Pancreas (tissue), 10 donors: ENCODE results near the gene DDX10. TPM values are rescaled to one million over a fixed set of nuclear protein-coding genes. Genes with fewer than 3 reads are reported as not detected.

Experiments used
- ATAC-seq, 4 donors: fragments of 200-7000 bp; cut with Tn5 transposase; one replicate each; pipeline versions ENCODE4 v1.8.0 to v1.9.1; 2020; ENCODE audit warnings: mild to moderate bottlenecking in 4 of 4, moderate library complexity in 4 of 4
- DNase-seq, 6 donors: peaks; one replicate each; pipeline ENCODE4 v3.0.0-alpha.2; 2020
- FAIRE-seq: peaks from 2 replicates; lab custom pipeline; 2012; peaks lifted over from hg19 to GRCh38; lab: Jason Lieb, UNC
- H3K27ac ChIP-seq, 4 donors: fragments of 200-600 bp; sonication (generic); 1 replicate in 3 of 4; 2 replicates in 1 of 4; pipeline versions ENCODE4 v1.5.0 to v1.8.0; 2020
- H3K27me3 ChIP-seq, 4 donors: fragments of 200-600 bp; one replicate each; pipeline ENCODE4 v1.8.0; 2021
- H3K36me3 ChIP-seq, 3 donors: fragments of 200-600 bp; sonication (generic) in 1 of 3; one replicate each; pipeline versions ENCODE4 v1.5.0 to v1.8.0; 2020 to 2021
- H3K4me1 ChIP-seq, 3 donors: fragments of 200-600 bp; one replicate each; pipeline ENCODE4 v1.8.0; 2021
- H3K4me3 ChIP-seq, 4 donors: fragments of 200-600 bp; sonication (generic) in 2 of 4; one replicate each; pipeline versions ENCODE4 v1.5.0 to v1.8.0; 2020 to 2021
- H3K9me3 ChIP-seq, 4 donors: fragments of 200-600 bp; one replicate each; pipeline ENCODE4 v1.8.0; 2021
- WGBS, 2 donors: extraction: QIAGEN DNeasy Blood & Tissue Kit; methylation state at CpG; one replicate each; pipeline ENCODE4 v1.1.7; 2013; 5-methylcytosine and 5-hydroxymethylcytosine counted together
- intact Hi-C, 3 donors: fragments of 100-400 bp; cut with DNase I; formaldehyde crosslinking; loops; one replicate each; pipeline versions ENCODE4 v1.11.1 to v1.14.2; 2022
- polyA plus RNA-seq, 2 donors: library from polyadenylated mRNA; stranded (reverse); fragments of 200-250 nt; gene quantifications; one replicate each; pipeline ENCODE4 v1.2.3, GENCODE V29; 2013
- total RNA-seq, 6 donors: library from RNA; stranded (reverse); fragmentation: NEBNext Ultra II Directional in 4 of 6; extraction: Animal tissue kit (Norgen Biotek cat#: 25700) in 4 of 6; gene quantifications; one replicate each; pipeline versions ENCODE4 v1.2.1 to v1.2.4, GENCODE V29; 2021 to 2023
- TF ChIP-seq, protein P1 (sequence below), 4 donors: fragments of 200-600 bp; sonication (generic) in 3 of 4; IDR thresholded peaks; one replicate each; pipeline versions ENCODE4 v1.5.0 to v1.8.0; 2021; ENCODE audit warnings: antibody characterized with exemption in 4 of 4
- donor health status: healthy with polysubstance abuse.
- donor health status: DM: no; HTN: no; CAD: no; lungs with moderate emphysema.
- donor health status: DM: no; HTN: no; CAD: no.
- donor health status: control.
- donor health status: control.
- donor health status: Bipolar disorder and iron deficiency.
- donor health status: DM: yes; HTN: yes; CAD: no.
- donor health status: DM: no; HTN: no; CAD: no.
- donor health status: DM: no; HTN: no; CAD: no.
- donor health status: DM: yes; HTN: yes; CAD: no.

The DDX10 gene
- total and polyA plus RNA-seq, 8 donors: 10.9 to 18.4 (median 16.5) TPM

DNA sequence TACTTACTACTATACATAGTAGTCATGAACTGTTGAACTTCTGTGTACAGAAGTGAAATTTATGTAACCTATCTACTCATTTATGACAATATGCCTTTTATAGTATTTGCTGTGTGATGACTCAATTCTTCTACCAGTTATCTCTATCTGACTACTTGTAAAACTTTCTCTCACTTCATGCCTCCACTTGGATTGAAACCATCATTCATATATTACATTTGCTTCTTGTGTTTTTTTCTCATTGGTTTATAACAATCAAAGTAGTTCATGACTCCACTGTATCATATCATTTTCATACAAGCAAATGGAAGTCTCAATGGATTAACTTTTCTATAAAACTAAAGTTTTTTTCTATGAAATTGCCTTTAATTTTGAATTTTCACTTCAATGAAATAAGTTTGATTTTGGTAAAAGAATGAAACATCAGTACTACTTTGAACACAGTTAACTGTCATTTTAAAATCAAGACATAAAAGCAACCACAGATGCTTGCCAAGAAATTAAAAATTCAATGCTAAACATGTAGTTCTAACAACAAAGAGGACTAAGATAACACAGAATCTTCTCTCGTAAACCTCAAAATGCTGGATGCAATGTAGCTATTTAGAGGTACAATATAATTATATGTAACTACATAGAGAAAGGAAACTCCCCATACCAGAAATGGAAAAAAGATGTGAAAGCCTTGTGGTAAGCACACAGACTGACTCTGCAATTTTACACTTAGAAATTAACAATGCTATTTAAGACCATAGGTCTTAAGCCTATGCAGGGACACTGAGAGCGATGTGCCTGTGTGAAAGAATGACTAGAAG, 43.7 kb upstream of the DDX10 start:
- no peak overlapping the region for H3K27ac ChIP-seq
- H3K27me3 ChIP-seq: no peaks in the 10 kb centered on the region
- ATAC-seq: no peak
- TF ChIP-seq, protein P1, sequence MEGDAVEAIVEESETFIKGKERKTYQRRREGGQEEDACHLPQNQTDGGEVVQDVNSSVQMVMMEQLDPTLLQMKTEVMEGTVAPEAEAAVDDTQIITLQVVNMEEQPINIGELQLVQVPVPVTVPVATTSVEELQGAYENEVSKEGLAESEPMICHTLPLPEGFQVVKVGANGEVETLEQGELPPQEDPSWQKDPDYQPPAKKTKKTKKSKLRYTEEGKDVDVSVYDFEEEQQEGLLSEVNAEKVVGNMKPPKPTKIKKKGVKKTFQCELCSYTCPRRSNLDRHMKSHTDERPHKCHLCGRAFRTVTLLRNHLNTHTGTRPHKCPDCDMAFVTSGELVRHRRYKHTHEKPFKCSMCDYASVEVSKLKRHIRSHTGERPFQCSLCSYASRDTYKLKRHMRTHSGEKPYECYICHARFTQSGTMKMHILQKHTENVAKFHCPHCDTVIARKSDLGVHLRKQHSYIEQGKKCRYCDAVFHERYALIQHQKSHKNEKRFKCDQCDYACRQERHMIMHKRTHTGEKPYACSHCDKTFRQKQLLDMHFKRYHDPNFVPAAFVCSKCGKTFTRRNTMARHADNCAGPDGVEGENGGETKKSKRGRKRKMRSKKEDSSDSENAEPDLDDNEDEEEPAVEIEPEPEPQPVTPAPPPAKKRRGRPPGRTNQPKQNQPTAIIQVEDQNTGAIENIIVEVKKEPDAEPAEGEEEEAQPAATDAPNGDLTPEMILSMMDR (IDR thresholded peaks at IDR 0.05): no peak
- DNase-seq: no peak
- FAIRE-seq: peak; percentile 89
- H3K4me1 ChIP-seq: no peaks in the 10 kb centered on the region
- intact Hi-C loops: no loop called here
- H3K9me3 ChIP-seq: no peaks in the 10 kb centered on the region
- 86 to 91% methylated on average over 2 of the region's 2 CpGs for WGBS, 2 donors
- H3K36me3 ChIP-seq: no peaks in the 10 kb centered on the region
- no peak overlapping the region for H3K4me3 ChIP-seq

DNA sequence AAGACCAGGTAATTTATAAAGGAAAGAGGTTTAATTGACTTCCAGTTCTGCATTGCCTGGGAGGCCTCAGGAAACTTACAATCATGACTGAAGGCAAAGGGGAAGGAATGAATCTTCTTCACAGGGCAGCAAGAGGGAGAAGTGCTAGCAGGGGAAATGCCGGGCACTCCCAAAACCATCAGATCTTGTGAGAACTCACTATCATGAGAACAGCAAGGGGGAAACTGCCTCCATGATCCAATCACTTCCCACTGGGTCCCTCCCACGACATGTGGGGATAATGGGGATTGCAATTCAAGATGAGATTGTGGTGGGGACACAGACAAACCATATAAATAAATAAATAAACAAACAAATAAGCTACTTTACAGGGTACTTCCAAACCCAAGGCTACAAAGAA, 42.5 kb upstream of the DDX10 start:
- Histone ChIP-seq H3K9me3 (no peaks in the 10 kb centered on the region), H3K36me3 (no peaks in the 10 kb centered on the region), H3K4me1 (no peaks in the 10 kb centered on the region), H3K27me3 (no peaks in the 10 kb centered on the region), H3K4me3 (no peak overlapping the region), H3K27ac (no peak overlapping the region)
- WGBS, 2 donors: 69 to 84% methylated on average over 2 of the region's 2 CpGs
- DNase-seq (no peak), FAIRE-seq (no peak), ATAC-seq (no peak)
- TF ChIP-seq, protein P1 (IDR thresholded peaks at IDR 0.05): no peak
- intact Hi-C loops: no loop called here

DNA sequence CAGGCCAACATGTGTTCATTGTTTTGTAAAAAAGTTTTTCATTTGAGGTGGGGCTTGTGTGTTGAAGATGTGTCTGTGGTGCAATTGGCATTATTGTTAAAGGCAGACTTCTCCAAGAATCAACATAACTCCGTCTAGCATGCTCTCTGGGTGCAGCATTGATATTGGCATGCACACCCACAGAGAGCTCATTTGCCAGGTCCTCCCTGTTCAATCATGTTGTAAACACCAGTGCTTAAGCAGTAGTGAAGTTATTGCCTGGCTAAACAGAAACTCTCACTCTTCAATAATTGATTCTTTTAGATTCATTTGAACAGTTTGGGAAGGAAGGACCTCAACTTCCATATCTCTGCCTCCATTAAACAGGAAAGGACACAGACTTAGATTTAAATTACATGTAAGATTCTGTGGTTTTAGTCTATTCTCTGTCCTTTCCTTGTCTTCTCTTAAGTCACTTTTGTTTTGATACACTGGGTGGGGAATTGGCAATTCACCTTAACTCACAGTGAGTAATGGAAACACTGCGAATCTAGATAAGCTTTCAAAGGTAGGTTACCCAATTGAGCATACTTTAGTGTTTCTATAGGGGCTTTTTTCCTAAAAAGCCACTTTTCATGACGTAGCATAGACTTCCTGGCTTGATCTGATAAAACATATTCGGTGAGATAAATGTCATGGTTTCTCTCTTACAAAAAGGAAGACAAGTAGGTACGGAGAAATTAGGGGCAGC, 40.5 kb upstream of the DDX10 start:
- WGBS, 2 donors: 75 to 79% methylated on average over 5 of the region's 5 CpGs
- no peak overlapping the region for H3K4me3 ChIP-seq
- H3K27me3 ChIP-seq: no peaks in the 10 kb centered on the region
- TF ChIP-seq, protein P1 (IDR thresholded peaks at IDR 0.05): no peak
- FAIRE-seq (no peak), ATAC-seq (no peak), DNase-seq (no peak)
- H3K27ac ChIP-seq: no peak overlapping the region
- no peaks in the 10 kb centered on the region for H3K9me3 ChIP-seq
- H3K4me1 ChIP-seq: no peaks in the 10 kb centered on the region
- H3K36me3 ChIP-seq: no peaks in the 10 kb centered on the region
- intact Hi-C loops: no loop called here

DNA sequence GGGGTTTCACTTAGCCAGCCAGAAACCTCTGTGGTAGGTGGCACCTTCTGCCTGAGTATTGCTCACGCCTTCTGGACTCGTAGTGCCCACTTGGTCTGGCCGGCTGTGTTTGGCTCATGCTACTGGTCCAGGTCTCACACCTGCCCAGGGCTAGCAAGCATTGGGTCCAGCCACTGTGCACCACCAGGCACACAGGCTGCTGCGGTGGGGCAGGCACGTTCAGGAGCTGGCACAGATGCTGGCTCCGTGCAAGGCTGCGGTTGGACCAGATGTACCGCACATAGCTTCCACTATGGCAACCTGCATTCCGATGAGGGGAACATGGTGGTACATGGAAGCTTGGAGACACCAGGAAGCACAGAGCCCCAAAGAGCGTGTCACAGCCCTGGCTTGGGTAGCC, 36.5 kb upstream of the DDX10 start:
- Histone ChIP-seq H3K36me3 (no peaks in the 10 kb centered on the region), H3K9me3 (no peaks in the 10 kb centered on the region), H3K27ac (no peak overlapping the region), H3K4me1 (no peaks in the 10 kb centered on the region), H3K4me3 (no peak overlapping the region), H3K27me3 (no peaks in the 10 kb centered on the region)
- intact Hi-C loops: no loop called here
- FAIRE-seq: no peak
- WGBS, 2 donors: 93 to 94% methylated on average over 10 of the region's 10 CpGs
- ATAC-seq: no peak
- DNase-seq: peak in 1 of 6 donors; percentile 41
- TF ChIP-seq, protein P1 (IDR thresholded peaks at IDR 0.05): no peak
